SK-N-SH treated with all-trans-retinoic acid at 6 μM for 48 hours (cell line): ENCODE measurements around the gene LHX5.

ENCODE experiments used
- ARNTL ChIP-seq: fragments of 450-650 bp; formaldehyde crosslinking; IDR thresholded peaks from 2 replicates; pipeline ENCODE4 v1.5.0; 2020; ENCODE audit warnings: low read depth, mild to moderate bottlenecking, moderate library complexity, borderline replicate concordance
- SNAI2 ChIP-seq: fragments of 250-450 bp; sonication (Bioruptor Pico); IDR thresholded peaks from 2 replicates; pipeline ENCODE4 v1.5.0; 2020; ENCODE audit warnings: mild to moderate bottlenecking, moderate library complexity
- ZNF565 ChIP-seq: fragments of 450-650 bp; formaldehyde crosslinking; conservative IDR thresholded peaks from 2 replicates; pipeline ENCODE4 v1.5.0; 2020; ENCODE audit warnings: low read depth, mild to moderate bottlenecking, moderate library complexity
- TF ChIP-seq, protein P1 (sequence below): fragments of 250-450 bp; sonication (Bioruptor Pico); IDR thresholded peaks from 2 replicates; pipeline ENCODE4 v1.5.0; 2020; ENCODE audit warnings: mild to moderate bottlenecking, moderate library complexity

DNA sequence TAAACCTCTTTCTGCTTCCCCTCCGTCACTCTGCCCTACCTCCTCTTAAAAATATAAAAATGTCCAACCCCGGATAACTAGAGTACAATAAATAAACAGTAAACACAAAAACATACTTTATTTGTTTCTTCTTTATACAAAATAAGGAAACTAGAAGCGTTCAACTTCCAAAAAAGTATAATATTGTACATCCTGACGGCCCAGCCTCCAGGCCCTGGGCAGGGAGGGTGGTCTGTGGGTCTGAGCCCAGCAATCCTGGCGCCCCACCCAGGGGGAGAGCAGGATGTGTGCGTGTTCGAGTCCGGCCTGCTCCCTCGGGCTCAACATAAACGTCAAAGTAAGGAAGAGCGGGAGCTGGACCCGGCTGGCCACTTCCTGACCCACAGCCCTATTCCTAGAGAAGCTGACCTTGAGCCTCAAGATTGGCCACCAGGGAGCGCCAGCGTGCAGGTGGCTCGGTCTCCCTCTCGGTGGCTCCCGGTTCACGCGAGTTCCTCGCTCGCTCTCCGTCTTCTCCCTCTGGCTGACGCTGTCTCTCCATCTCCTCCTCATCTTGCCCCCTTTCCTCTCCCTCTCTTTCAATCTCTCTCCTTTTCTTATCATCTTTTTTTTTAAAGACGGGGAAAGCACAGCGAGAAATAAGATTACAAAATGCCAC, 9.4 kb downstream of the LHX5 start:
- TF ChIP-seq SNAI2 (no peak), ZNF565 (CRISPR knock-in tag) (no peak), ARNTL (CRISPR knock-in tag) (no peak)
- TF ChIP-seq, protein P1, sequence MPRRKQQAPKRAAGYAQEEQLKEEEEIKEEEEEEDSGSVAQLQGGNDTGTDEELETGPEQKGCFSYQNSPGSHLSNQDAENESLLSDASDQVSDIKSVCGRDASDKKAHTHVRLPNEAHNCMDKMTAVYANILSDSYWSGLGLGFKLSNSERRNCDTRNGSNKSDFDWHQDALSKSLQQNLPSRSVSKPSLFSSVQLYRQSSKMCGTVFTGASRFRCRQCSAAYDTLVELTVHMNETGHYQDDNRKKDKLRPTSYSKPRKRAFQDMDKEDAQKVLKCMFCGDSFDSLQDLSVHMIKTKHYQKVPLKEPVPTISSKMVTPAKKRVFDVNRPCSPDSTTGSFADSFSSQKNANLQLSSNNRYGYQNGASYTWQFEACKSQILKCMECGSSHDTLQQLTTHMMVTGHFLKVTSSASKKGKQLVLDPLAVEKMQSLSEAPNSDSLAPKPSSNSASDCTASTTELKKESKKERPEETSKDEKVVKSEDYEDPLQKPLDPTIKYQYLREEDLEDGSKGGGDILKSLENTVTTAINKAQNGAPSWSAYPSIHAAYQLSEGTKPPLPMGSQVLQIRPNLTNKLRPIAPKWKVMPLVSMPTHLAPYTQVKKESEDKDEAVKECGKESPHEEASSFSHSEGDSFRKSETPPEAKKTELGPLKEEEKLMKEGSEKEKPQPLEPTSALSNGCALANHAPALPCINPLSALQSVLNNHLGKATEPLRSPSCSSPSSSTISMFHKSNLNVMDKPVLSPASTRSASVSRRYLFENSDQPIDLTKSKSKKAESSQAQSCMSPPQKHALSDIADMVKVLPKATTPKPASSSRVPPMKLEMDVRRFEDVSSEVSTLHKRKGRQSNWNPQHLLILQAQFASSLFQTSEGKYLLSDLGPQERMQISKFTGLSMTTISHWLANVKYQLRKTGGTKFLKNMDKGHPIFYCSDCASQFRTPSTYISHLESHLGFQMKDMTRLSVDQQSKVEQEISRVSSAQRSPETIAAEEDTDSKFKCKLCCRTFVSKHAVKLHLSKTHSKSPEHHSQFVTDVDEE, result no peak
